NOMO-1 (cell line): ENCODE measurements around the gene LRBA.
"Not testable (repeated sequence)": the region's sequence is repeated elsewhere in the genome, so short reads cannot be mapped to it uniquely, and the experiment has no call there.

ENCODE experiments used
- DNase-seq, 2 experiments: peaks; one replicate each; lab custom pipeline; 2025; ENCODE audit not compliant: unreplicated experiment in 2 of 2; lab: John Stamatoyannopoulos, UW

Gene LRBA

GRCh38 chr4:151014521-151015458 lies at the start of gene LRBA:
Gene LRBA, minus strand, starts transcription at chr4:151015284. Its CDS starts 642 bp downstream, at chr4:151014642.
- DNase-seq, result peak; percentile 49 to 80

GRCh38 chr4:151063143-151063542 lies 48.1 kb upstream of the LRBA start:
- not testable (repeated sequence) for DNase-seq

- DNase-seq, result no peak
Measured at GRCh38 chr4:151055539-151055938, 40.5 kb upstream of the LRBA start.

- DNase-seq, result no peak
Measured at GRCh38 chr4:151052785-151053184, 37.7 kb upstream of the LRBA start.

GRCh38 chr4:151049430-151049884 lies 34.4 kb upstream of the LRBA start:
- no peak for DNase-seq

GRCh38 chr4:151048913-151049312 lies 33.8 kb upstream of the LRBA start:
- no peak for DNase-seq

- no peak for DNase-seq
Measured at GRCh38 chr4:151046609-151047008, 31.5 kb upstream of the LRBA start.

GRCh38 chr4:151045907-151046306 lies 30.8 kb upstream of the LRBA start:
- DNase-seq, result no peak

GRCh38 chr4:151043803-151044515 lies 28.9 kb upstream of the LRBA start:
- DNase-seq, result no peak

- DNase-seq, result no peak
Measured at GRCh38 chr4:151039733-151040132, 24.6 kb upstream of the LRBA start.

- no peak for DNase-seq
Measured at GRCh38 chr4:151038452-151039157, 23.5 kb upstream of the LRBA start.

GRCh38 chr4:151035911-151036310 lies 20.8 kb upstream of the LRBA start:
- DNase-seq, result peak in 1 of 2 experiments; percentile 75

GRCh38 chr4:151035328-151035727 lies 20.2 kb upstream of the LRBA start:
- no peak for DNase-seq

GRCh38 chr4:151034829-151035228 lies 19.7 kb upstream of the LRBA start:
- no peak for DNase-seq

- no peak for DNase-seq
Measured at GRCh38 chr4:151031831-151032605, 16.9 kb upstream of the LRBA start.

GRCh38 chr4:151029537-151029936 lies 14.5 kb upstream of the LRBA start:
- no peak for DNase-seq

GRCh38 chr4:151029006-151029405 lies 13.9 kb upstream of the LRBA start:
- DNase-seq, result not testable (repeated sequence)

- DNase-seq, result no peak
Measured at GRCh38 chr4:151025759-151026158, 10.7 kb upstream of the LRBA start.

GRCh38 chr4:151022586-151022985 lies 7.5 kb upstream of the LRBA start:
- no peak for DNase-seq

GRCh38 chr4:151021637-151022334 lies 6.7 kb upstream of the LRBA start:
- DNase-seq, result no peak
